DND-41 (cell line): ENCODE results near the gene CD22.

Experiments
- CTCF ChIP-seq: IDR thresholded peaks from 2 replicates; pipeline ENCODE4 v1.5.1; 2012; ENCODE audit warnings: borderline replicate concordance, low read length, moderate library complexity, mild to moderate bottlenecking; ENCODE audit not compliant: poor library complexity, severe bottlenecking; ENCODE audit errors: extremely low read depth
- EZH2 ChIP-seq: IDR thresholded peaks from 3 replicates; pipeline ENCODE4 v1.6.1; 2012; ENCODE audit warnings: borderline replicate concordance, low read depth, mild to moderate bottlenecking, moderate library complexity, low read length, inconsistent platforms; ENCODE audit not compliant: severe bottlenecking

DNA sequence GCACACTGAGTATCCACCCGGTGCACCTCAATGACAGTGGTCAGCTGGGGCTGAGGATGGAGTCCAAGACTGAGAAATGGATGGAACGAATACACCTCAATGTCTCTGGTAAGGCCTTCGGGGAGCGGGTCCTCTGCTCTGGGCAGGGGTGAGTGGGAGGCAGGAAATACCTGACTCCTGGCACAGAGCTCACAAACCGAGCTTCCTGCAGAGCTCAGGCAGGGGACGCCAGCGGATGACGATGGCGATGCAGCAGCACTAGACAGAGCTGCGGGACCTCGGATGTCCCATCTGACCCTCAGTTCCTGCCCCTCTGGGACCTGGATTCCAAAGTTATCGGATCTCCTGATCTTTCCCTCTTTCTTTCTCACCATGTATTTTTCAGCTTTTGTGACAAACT, 3.8 kb downstream of the CD22 start:
- TF ChIP-seq CTCF: no peak
- no peak for TF ChIP-seq EZH2
